MM.1S (cell line): ENCODE data around the gene RNF208.
A peak's percentile ranks its signal among the peaks of the same experiment; 100 is the strongest.

ENCODE experiments used
- DNase-seq: peaks from one replicate; pipeline ENCODE4 v3.0.0-alpha.2; 2015
- H2AFZ ChIP-seq: fragments of 300-600 bp; sonication (generic); 2 replicates; pipeline ENCODE4 v1.6.0; 2016; ENCODE audit warnings: antibody characterized with exemption, low read length
- H3F3A ChIP-seq: fragments of 300-600 bp; sonication (generic); 2 replicates; pipeline ENCODE4 v1.6.1; 2016; ENCODE audit warnings: mild to moderate bottlenecking, antibody characterized with exemption, low read length, moderate library complexity, mixed read lengths; ENCODE audit not compliant: insufficient read depth
- H3K27ac ChIP-seq: fragments of 300-600 bp; sonication (generic); 2 replicates; pipeline ENCODE4 v1.5.1; 2016; ENCODE audit warnings: mild to moderate bottlenecking, low read length
- H3K27me3 ChIP-seq: fragments of 300-600 bp; sonication (generic); replicated peaks from 2 replicates; pipeline ENCODE4 v1.6.0; 2016; ENCODE audit warnings: low read length; ENCODE audit not compliant: insufficient read depth
- H3K36me3 ChIP-seq: fragments of 300-600 bp; sonication (generic); replicated peaks from 2 replicates; pipeline ENCODE4 v1.6.1; 2016; ENCODE audit warnings: mild to moderate bottlenecking, low read length, mixed read lengths; ENCODE audit not compliant: insufficient read depth
- H3K4me1 ChIP-seq: fragments of 300-600 bp; sonication (generic); 2 replicates; pipeline ENCODE4 v1.6.1; 2016; ENCODE audit warnings: low read length, mixed read lengths
- H3K4me2 ChIP-seq: fragments of 300-600 bp; sonication (generic); 2 replicates; pipeline ENCODE4 v1.6.0; 2016; ENCODE audit warnings: low read depth, low read length
- H3K4me3 ChIP-seq: fragments of 300-600 bp; sonication (generic); 2 replicates; pipeline ENCODE4 v1.5.1; 2016; ENCODE audit warnings: low read length, mixed read lengths
- H3K79me2 ChIP-seq: fragments of 300-600 bp; sonication (generic); 2 replicates; pipeline ENCODE4 v1.6.1; 2016; ENCODE audit warnings: mixed run types, low read length, mixed read lengths
- H3K9ac ChIP-seq: fragments of 300-600 bp; sonication (generic); 2 replicates; pipeline ENCODE4 v1.6.1; 2016; ENCODE audit warnings: low read length, mixed read lengths
- H3K9me2 ChIP-seq: fragments of 300-600 bp; sonication (generic); replicated peaks from 2 replicates; pipeline ENCODE4 v1.6.1; 2016; ENCODE audit warnings: mild to moderate bottlenecking, low read length, mixed read lengths; ENCODE audit not compliant: insufficient read depth
- H3K9me3 ChIP-seq: fragments of 300-600 bp; sonication (generic); replicated peaks from 2 replicates; pipeline ENCODE4 v1.6.1; 2016; ENCODE audit warnings: mild to moderate bottlenecking, low read length, mixed read lengths; ENCODE audit not compliant: insufficient read depth
- H4K20me1 ChIP-seq: fragments of 300-600 bp; sonication (generic); 2 replicates; pipeline ENCODE4 v1.6.1; 2016; ENCODE audit warnings: mild to moderate bottlenecking, low read length, moderate library complexity, mixed read lengths; ENCODE audit not compliant: insufficient read depth
- EZH2 ChIP-seq: fragments of 300-600 bp; sonication (generic); optimal IDR thresholded peaks from 2 replicates; pipeline ENCODE3; 2017; ENCODE audit warnings: low read depth, mild to moderate bottlenecking, antibody characterized with exemption, low read length, mixed read lengths
- EZH2phosphoT487 ChIP-seq: fragments of 300-600 bp; sonication (generic); IDR thresholded peaks from 2 replicates; pipeline ENCODE4 v1.6.1; 2018; ENCODE audit warnings: antibody characterized with exemption, low read length
- TF ChIP-seq, protein P1 (sequence below): fragments of 300-600 bp; sonication (generic); IDR thresholded peaks from 2 replicates; pipeline ENCODE4 v1.5.1; 2016; ENCODE audit warnings: antibody characterized with exemption, low read length, mixed read lengths

Gene RNF208

DNA sequence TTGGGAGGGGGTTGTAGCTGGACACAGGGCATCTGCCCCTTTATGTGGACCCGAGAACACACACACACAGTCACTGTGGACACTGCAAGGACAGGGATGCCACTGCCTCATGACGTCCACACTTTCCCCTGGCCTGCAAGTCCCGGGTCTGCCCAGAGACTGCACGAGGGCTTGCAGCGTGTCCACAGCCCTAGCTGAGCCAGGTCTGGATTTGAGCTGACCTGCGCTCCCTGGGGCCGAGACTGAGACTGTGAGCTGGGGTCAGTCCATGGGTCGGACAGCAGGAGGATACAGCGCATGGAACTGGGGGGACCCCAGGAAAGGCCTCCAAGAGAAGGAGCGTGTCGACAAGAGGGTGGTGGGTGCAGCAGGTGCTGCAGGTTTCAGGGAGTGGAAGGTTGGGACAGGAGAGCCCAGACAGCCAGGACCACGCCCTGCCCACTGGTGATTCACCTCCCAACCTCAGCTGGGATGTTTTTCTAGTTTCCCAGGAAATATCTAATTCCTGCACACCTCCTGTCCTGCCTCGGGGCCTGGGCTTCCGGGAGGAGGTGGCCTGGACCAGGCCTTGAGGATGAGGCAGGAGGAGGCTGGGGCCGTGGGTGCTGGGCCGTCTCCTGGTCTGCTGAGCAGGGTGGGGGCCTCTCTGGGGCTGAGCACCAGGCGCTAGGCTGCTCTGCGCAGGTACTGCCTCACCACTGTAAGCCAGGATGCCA is 4.5 kb upstream of the RNF208 start:
- Histone ChIP-seq H4K20me1 (no peaks in the 10 kb centered on the region), H3K9me3 (no peaks in the 10 kb centered on the region), H3K27ac (no peak overlapping the region), H3K9ac (no peak overlapping the region), H3K79me2 (no peaks in the 10 kb centered on the region), H3K36me3 (no peaks in the 10 kb centered on the region), H3K4me3 (no peak overlapping the region), H3K9me2 (no peaks in the 10 kb centered on the region), H3K4me2 (no peak overlapping the region), H3K4me1 (peaks cover 9% of the 10 kb centered on the region; the same call in 1 of the 2 replicates), H3F3A (no peaks in the 10 kb centered on the region; the same call in 1 of the 2 replicates), H2AFZ (no peak overlapping the region), H3K27me3 (peaks cover 35% of the 10 kb centered on the region)
- TF ChIP-seq EZH2 (no peak), EZH2phosphoT487 (no peak)
- TF ChIP-seq, protein P1, sequence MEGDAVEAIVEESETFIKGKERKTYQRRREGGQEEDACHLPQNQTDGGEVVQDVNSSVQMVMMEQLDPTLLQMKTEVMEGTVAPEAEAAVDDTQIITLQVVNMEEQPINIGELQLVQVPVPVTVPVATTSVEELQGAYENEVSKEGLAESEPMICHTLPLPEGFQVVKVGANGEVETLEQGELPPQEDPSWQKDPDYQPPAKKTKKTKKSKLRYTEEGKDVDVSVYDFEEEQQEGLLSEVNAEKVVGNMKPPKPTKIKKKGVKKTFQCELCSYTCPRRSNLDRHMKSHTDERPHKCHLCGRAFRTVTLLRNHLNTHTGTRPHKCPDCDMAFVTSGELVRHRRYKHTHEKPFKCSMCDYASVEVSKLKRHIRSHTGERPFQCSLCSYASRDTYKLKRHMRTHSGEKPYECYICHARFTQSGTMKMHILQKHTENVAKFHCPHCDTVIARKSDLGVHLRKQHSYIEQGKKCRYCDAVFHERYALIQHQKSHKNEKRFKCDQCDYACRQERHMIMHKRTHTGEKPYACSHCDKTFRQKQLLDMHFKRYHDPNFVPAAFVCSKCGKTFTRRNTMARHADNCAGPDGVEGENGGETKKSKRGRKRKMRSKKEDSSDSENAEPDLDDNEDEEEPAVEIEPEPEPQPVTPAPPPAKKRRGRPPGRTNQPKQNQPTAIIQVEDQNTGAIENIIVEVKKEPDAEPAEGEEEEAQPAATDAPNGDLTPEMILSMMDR = no peak
- no peak for DNase-seq

DNA sequence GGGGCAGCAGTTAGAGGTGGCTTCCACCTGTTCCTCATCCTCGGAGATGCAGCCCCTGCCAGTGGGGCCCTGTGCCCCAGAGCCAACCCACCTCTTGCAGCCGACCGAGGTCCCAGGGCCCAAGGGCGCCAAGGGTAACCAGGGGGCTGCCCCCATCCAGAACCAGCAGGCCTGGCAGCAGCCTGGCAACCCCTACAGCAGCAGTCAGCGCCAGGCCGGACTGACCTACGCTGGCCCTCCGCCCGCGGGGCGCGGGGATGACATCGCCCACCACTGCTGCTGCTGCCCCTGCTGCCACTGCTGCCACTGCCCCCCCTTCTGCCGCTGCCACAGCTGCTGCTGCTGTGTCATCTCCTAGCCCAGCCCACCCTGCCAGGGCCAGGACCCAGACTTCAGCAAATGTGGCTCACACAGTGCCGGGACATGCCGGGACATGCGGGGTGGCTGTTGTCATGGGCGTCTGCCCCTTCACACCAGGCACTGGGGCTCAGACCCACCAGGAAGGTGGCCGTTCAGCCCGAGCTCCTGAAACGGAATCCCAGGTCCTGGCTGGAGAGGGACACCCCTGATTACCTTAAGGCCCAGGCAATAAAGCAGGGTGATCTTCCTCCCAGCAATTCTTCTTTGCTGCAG is 3.8 kb upstream of the RNF208 start:
- Histone ChIP-seq H2AFZ (no peak overlapping the region), H3K9ac (no peak overlapping the region), H3F3A (no peaks in the 10 kb centered on the region; the same call in 1 of the 2 replicates), H3K9me2 (no peaks in the 10 kb centered on the region), H4K20me1 (no peaks in the 10 kb centered on the region), H3K9me3 (no peaks in the 10 kb centered on the region), H3K79me2 (no peaks in the 10 kb centered on the region), H3K4me1 (peaks cover 9% of the 10 kb centered on the region; the same call in 1 of the 2 replicates), H3K27me3 (peaks cover 28% of the 10 kb centered on the region), H3K4me3 (no peak overlapping the region), H3K27ac (no peak overlapping the region), H3K4me2 (no peak overlapping the region), H3K36me3 (no peaks in the 10 kb centered on the region)
- no peak for DNase-seq
- TF ChIP-seq EZH2phosphoT487 (no peak), EZH2 (no peak)
- TF ChIP-seq, protein P1 = no peak

DNA sequence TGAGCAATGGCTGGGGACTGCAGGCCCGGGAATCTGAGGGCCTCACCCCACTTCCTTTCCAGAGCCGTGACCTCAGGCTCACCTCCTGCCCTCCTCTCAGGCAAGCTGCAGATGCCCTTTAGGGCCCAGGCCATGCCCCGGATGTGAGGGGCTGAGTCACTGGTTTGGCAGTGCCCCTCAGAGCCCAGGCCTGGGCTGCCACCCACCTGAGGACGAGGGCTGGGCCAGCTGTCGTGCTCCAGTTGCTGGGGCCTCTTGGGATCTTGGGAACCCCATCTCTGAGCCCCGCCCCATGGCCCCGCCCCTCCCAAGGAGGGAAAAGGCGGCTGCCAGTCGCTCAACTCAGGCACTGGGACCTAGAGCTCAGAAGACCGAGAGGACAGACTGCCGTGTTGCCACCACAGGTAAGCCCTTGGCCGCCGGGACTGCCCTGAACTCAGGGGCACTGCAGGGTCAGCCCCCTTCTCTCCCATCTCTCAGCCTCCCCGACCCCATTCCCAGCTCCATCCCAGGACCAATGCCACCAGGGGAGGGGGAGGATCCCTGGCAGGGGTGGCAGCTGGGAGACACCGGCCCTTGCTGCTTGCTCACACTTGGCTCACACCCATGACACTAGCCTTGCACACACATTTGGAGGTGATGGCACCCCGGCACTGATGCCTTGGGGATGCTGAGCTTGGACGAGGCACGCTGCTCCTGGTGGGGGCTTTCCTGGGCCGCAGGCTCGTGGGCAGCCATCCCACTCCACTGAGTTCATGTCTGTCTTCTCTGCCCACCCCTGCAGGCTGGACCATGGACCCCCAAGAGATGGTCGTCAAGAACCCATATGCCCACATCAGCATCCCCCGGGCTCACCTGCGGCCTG is 3.0 kb upstream of the RNF208 start, which contains the start of gene CYSRT1:
TSS of gene CYSRT1 (plus strand) at position 345 of the 865 bp plus-strand sequence. CDS start at position 793, 448 bp downstream.
- peak within 1 kb of the TSS; percentile 91 for H2AFZ ChIP-seq
- TF ChIP-seq EZH2phosphoT487 (no peak), EZH2 (no peak)
- TF ChIP-seq, protein P1 = no peak

More for the DNA sequence above, 3.0 kb upstream of the RNF208 start, which contains the start of gene CYSRT1:
- Histone ChIP-seq H3K27ac (no peak within 1 kb of the TSS), H3K9me2 (no peaks in the 10 kb centered on the region), H3K9me3 (no peaks in the 10 kb centered on the region), H3F3A (no peaks in the 10 kb centered on the region; the same call in 1 of the 2 replicates), H4K20me1 (no peaks in the 10 kb centered on the region), H3K79me2 (no peaks in the 10 kb centered on the region), H3K4me1 (peaks cover 9% of the 10 kb centered on the region; the same call in 1 of the 2 replicates), H3K4me2 (peak within 1 kb of the TSS; percentile 77), H3K4me3 (peak within 1 kb of the TSS; percentile 78), H3K27me3 (peaks cover 21% of the 10 kb centered on the region), H3K36me3 (no peaks in the 10 kb centered on the region), H3K9ac (peak within 1 kb of the TSS; percentile 85)
- DNase-seq = no peak
